Spleen (tissue), 7 donors: ENCODE results near the gene ACP5.

Experiments used
- CTCF ChIP-seq, 11 experiments: fragments of 200-600 bp in 7 of 11; fragments of 450-650 bp in 4 of 11; sonication (generic) in 4 of 11; IDR thresholded peaks in 8 of 11; conservative IDR thresholded peaks in 3 of 11; 1 replicate in 7 of 11; 2 replicates in 4 of 11; pipeline versions ENCODE4 v1.4.0 to v1.8.0; 2016 to 2021; ENCODE audit warnings: antibody characterized with exemption in 11 of 11, inconsistent platforms in 4 of 11, mild to moderate bottlenecking in 1 of 11
- POLR2A ChIP-seq, 3 donors: fragments of 450-650 bp; IDR thresholded peaks; one replicate each; pipeline ENCODE4 v1.5.1; 2017; ENCODE audit warnings: antibody characterized with exemption in 3 of 3, mild to moderate bottlenecking in 1 of 3
- donor health status: DM: no; HTN: no; CAD: no; lungs with moderate emphysema.
- donor health status: DM: no; HTN: no; CAD: no.
- donor health status: DM: no; HTN: no; CAD: no.

GRCh38 chr19:11587975-11588631 is 10.7 kb upstream of the ACP5 start:
- TF ChIP-seq CTCF (IDR thresholded peaks at IDR 0.05 in 8 of 11, conservative IDR thresholded peaks at IDR 0.05 in 3 of 11), result peak in 6 of 11 experiments; percentile 3 to 58 (median 46)
- no peak for TF ChIP-seq POLR2A (IDR thresholded peaks at IDR 0.05)
